GM04504 (cell line): Measurements from ENCODE around the gene BRD7.
A peak's percentile ranks its signal among the peaks of the same experiment; 100 is the strongest.

Experiments
- DNase-seq: peaks from one replicate; pipeline ENCODE4 v3.0.0-alpha.2; 2012; ENCODE audit warnings: low read depth

BRD7 gene

GRCh38 chr16:50389900-50390299 is 21.1 kb upstream of the BRD7 start:
- no peak for DNase-seq

GRCh38 chr16:50388496-50388895 is 19.7 kb upstream of the BRD7 start:
- DNase-seq: no peak

- DNase-seq: no peak
Measured at GRCh38 chr16:50386774-50387173, 18.0 kb upstream of the BRD7 start.

- DNase-seq: no peak
Measured at GRCh38 chr16:50386139-50386538, 17.4 kb upstream of the BRD7 start.

- DNase-seq: no peak
Measured at GRCh38 chr16:50384500-50385135, 15.8 kb upstream of the BRD7 start.

GRCh38 chr16:50381679-50382440 is 13.1 kb upstream of the BRD7 start:
- no peak for DNase-seq

- no peak for DNase-seq
Measured at GRCh38 chr16:50378417-50378816, 9.6 kb upstream of the BRD7 start.

- DNase-seq: no peak
Measured at GRCh38 chr16:50377001-50377400, 8.2 kb upstream of the BRD7 start.

GRCh38 chr16:50373780-50374179 is 5.0 kb upstream of the BRD7 start:
- no peak for DNase-seq

- no peak for DNase-seq
Measured at GRCh38 chr16:50373345-50373701, 4.5 kb upstream of the BRD7 start.

- DNase-seq: no peak
Measured at GRCh38 chr16:50372611-50373344, 4.0 kb upstream of the BRD7 start.

GRCh38 chr16:50371936-50372595 is 3.3 kb upstream of the BRD7 start:
- no peak for DNase-seq

GRCh38 chr16:50371036-50371716 is 2.4 kb upstream of the BRD7 start:
- DNase-seq: no peak

- DNase-seq: no peak
Measured at GRCh38 chr16:50369133-50369804, 481 bp upstream of the BRD7 start.

- no peak for DNase-seq
Measured at GRCh38 chr16:50367777-50368409, 895 bp downstream of the BRD7 start.

- DNase-seq: no peak
Measured at GRCh38 chr16:50365791-50366575, 2.8 kb downstream of the BRD7 start.

- no peak for DNase-seq
Measured at GRCh38 chr16:50363656-50364055, 5.1 kb downstream of the BRD7 start.

GRCh38 chr16:50360779-50361178 is 8.0 kb downstream of the BRD7 start:
- no peak for DNase-seq

GRCh38 chr16:50360033-50360778 is 8.6 kb downstream of the BRD7 start:
- DNase-seq: peak; percentile 21
